HG03558 (cell line): ENCODE measurements around the gene DMD.
"Not testable (repeated sequence)": the region's sequence is repeated elsewhere in the genome, so short reads cannot be mapped to it uniquely, and the experiment has no call there.

Experiments used
- ATAC-seq: cut with Tn5 transposase; IDR thresholded peaks from one replicate; pipeline ENCODE4 v1.9.1; 2021; ENCODE audit warnings: moderate number of reproducible peaks; ENCODE audit not compliant: unreplicated experiment; ENCODE audit errors: extremely low read depth

Gene DMD

GRCh38 chrX:33160273-33160672, 51.1 kb downstream of the DMD start:
- no peak for ATAC-seq

- no peak for ATAC-seq
Observed at GRCh38 chrX:33156152-33156726, 55.1 kb downstream of the DMD start.

- ATAC-seq = no peak
Observed at GRCh38 chrX:33149580-33149979, 61.8 kb downstream of the DMD start.

GRCh38 chrX:33149085-33149484, 62.3 kb downstream of the DMD start:
- ATAC-seq = no peak

GRCh38 chrX:33142331-33142730, 69.0 kb downstream of the DMD start:
- no peak for ATAC-seq

- ATAC-seq = no peak
Observed at GRCh38 chrX:33138677-33139249, 72.6 kb downstream of the DMD start.

GRCh38 chrX:33134164-33134563, 77.2 kb downstream of the DMD start:
- no peak for ATAC-seq

GRCh38 chrX:33133320-33133719, 78.0 kb downstream of the DMD start:
- no peak for ATAC-seq

- ATAC-seq = no peak
Observed at GRCh38 chrX:33132569-33132968, 78.8 kb downstream of the DMD start.

GRCh38 chrX:33129607-33130006, 81.7 kb downstream of the DMD start:
- ATAC-seq = no peak

- no peak for ATAC-seq
Observed at GRCh38 chrX:33128048-33128805, 83.1 kb downstream of the DMD start.

GRCh38 chrX:33126469-33126868, 84.9 kb downstream of the DMD start:
- ATAC-seq = no peak

- ATAC-seq = no peak
Observed at GRCh38 chrX:33109858-33110257, 101.5 kb downstream of the DMD start.

- ATAC-seq = no peak
Observed at GRCh38 chrX:33106737-33107136, 104.6 kb downstream of the DMD start.

GRCh38 chrX:33095079-33095478, 116.3 kb downstream of the DMD start:
- ATAC-seq = no peak

- no peak for ATAC-seq
Observed at GRCh38 chrX:33087411-33087810, 123.9 kb downstream of the DMD start.

- ATAC-seq = no peak
Observed at GRCh38 chrX:33086886-33087285, 124.5 kb downstream of the DMD start.

GRCh38 chrX:33082371-33082770, 129.0 kb downstream of the DMD start:
- ATAC-seq = no peak

- no peak for ATAC-seq
Observed at GRCh38 chrX:33078273-33078672, 133.1 kb downstream of the DMD start.

- not testable (repeated sequence) for ATAC-seq
Observed at GRCh38 chrX:33073660-33074059, 137.7 kb downstream of the DMD start.

- no peak for ATAC-seq
Observed at GRCh38 chrX:33065415-33065814, 145.9 kb downstream of the DMD start.

- no peak for ATAC-seq
Observed at GRCh38 chrX:33062041-33062440, 149.3 kb downstream of the DMD start.
